WTC11 (cell line): ENCODE results near the gene ZNG1B.
"Not testable (repeated sequence)": the region's sequence is repeated elsewhere in the genome, so short reads cannot be mapped to it uniquely, and the experiment has no call there.

Experiments
- CBFB ChIP-seq: sonication (generic); formaldehyde crosslinking; IDR thresholded peaks from 2 replicates; pipeline ENCODE4 v1.8.1; 2022; ENCODE audit warnings: mild to moderate bottlenecking, low read depth, missing genetic modification reagents
- CREM ChIP-seq: sonication (generic); formaldehyde crosslinking; IDR thresholded peaks from 2 replicates; pipeline ENCODE4 v1.8.1; 2022; ENCODE audit warnings: mild to moderate bottlenecking, missing genetic modification reagents, moderate library complexity
- ELF4 ChIP-seq: sonication (generic); formaldehyde crosslinking; IDR thresholded peaks from 2 replicates; pipeline ENCODE4 v1.8.1; 2022; ENCODE audit warnings: low read depth, mild to moderate bottlenecking, moderate library complexity, missing genetic modification reagents
- ESRRA ChIP-seq: sonication (generic); formaldehyde crosslinking; IDR thresholded peaks from 2 replicates; pipeline ENCODE4 v1.8.1; 2022; ENCODE audit warnings: mild to moderate bottlenecking, missing genetic modification reagents, borderline replicate concordance
- ETV6 ChIP-seq: sonication (generic); formaldehyde crosslinking; IDR thresholded peaks from 2 replicates; pipeline ENCODE4 v1.8.1; 2022; ENCODE audit warnings: mild to moderate bottlenecking, missing genetic modification reagents
- JAZF1 ChIP-seq: fragments of 250-450 bp; sonication (Bioruptor Pico); IDR thresholded peaks from 2 replicates; pipeline ENCODE4 v1.9.0; 2021; ENCODE audit warnings: moderate library complexity, mild to moderate bottlenecking, inconsistent platforms
- MXD4 ChIP-seq: fragments of 250-450 bp; sonication (Bioruptor Pico); IDR thresholded peaks from 2 replicates; pipeline ENCODE4 v1.8.0; 2021; ENCODE audit warnings: mild to moderate bottlenecking, moderate library complexity, borderline replicate concordance
- MYBL2 ChIP-seq: sonication (generic); formaldehyde crosslinking; IDR thresholded peaks from 2 replicates; pipeline ENCODE4 v1.8.1; 2023; ENCODE audit warnings: mild to moderate bottlenecking, moderate library complexity, missing genetic modification reagents
- NFYB ChIP-seq: sonication (generic); formaldehyde crosslinking; conservative IDR thresholded peaks from 2 replicates; pipeline ENCODE4 v1.8.0; 2022; ENCODE audit warnings: low read depth, missing genetic modification reagents
- TP53 ChIP-seq: sonication (generic); formaldehyde crosslinking; IDR thresholded peaks from 2 replicates; pipeline ENCODE4 v1.8.1; 2023; ENCODE audit warnings: mild to moderate bottlenecking, missing genetic modification reagents
- TF ChIP-seq, protein P1 (sequence below): fragments of 200-600 bp; IDR thresholded peaks from 2 replicates; pipeline ENCODE4 v1.8.0; 2022; ENCODE audit warnings: antibody characterized with exemption

- not testable (repeated sequence) for TF ChIP-seq MXD4, CREM, CBFB, ESRRA, JAZF1, MYBL2, ETV6, NFYB, TP53, ELF4 (CRISPR knock-in tag)
- TF ChIP-seq, protein P1, sequence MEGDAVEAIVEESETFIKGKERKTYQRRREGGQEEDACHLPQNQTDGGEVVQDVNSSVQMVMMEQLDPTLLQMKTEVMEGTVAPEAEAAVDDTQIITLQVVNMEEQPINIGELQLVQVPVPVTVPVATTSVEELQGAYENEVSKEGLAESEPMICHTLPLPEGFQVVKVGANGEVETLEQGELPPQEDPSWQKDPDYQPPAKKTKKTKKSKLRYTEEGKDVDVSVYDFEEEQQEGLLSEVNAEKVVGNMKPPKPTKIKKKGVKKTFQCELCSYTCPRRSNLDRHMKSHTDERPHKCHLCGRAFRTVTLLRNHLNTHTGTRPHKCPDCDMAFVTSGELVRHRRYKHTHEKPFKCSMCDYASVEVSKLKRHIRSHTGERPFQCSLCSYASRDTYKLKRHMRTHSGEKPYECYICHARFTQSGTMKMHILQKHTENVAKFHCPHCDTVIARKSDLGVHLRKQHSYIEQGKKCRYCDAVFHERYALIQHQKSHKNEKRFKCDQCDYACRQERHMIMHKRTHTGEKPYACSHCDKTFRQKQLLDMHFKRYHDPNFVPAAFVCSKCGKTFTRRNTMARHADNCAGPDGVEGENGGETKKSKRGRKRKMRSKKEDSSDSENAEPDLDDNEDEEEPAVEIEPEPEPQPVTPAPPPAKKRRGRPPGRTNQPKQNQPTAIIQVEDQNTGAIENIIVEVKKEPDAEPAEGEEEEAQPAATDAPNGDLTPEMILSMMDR: not testable (repeated sequence)
Observed at GRCh38 chr2:113521492-113521891, 84.0 kb downstream of the ZNG1B start.
